Upper lobe of left lung (tissue), 4 donors: ENCODE measurements around the gene RRP1.

Experiments
- EP300 ChIP-seq, 4 donors: sonication (generic); formaldehyde crosslinking; IDR thresholded peaks; one replicate each; pipeline ENCODE4 v1.5.1; 2017; ENCODE audit warnings: antibody characterized with exemption in 4 of 4, control low read depth in 2 of 4
- POLR2A ChIP-seq, 4 donors: fragments of 450-650 bp; IDR thresholded peaks; one replicate each; pipeline ENCODE4 v1.5.1; 2016 to 2017; ENCODE audit warnings: antibody characterized with exemption in 4 of 4, mild to moderate bottlenecking in 2 of 4
- TF ChIP-seq, protein P1 (sequence below), 6 experiments: fragments of 450-650 bp in 4 of 6; fragments of 200-600 bp in 2 of 6; sonication (generic) in 2 of 6; IDR thresholded peaks; one replicate each; pipeline ENCODE4 v1.5.1; 2016 to 2019; ENCODE audit warnings: antibody characterized with exemption in 6 of 6

DNA sequence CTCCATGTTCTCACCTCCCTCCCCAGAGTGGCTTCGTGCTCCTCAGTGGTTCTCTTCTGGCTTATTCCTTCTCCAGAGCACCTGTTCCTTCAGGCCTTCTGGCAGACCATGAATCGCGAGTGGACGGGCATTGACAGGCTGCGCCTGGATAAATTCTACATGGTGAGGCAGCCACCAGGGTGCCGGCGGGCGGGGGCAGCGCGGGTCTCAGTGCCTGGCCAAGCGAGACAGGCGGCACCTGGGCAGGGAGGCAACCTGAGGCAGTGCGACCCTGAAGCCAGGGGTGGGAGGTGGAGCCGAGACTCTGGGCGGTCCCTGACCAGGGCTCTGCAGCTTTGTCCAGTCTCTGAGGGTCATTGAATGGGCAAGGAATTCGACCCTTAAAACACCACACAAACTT lies 3.9 kb downstream of the RRP1 start:
- TF ChIP-seq POLR2A (IDR thresholded peaks at IDR 0.05), result no peak
- TF ChIP-seq EP300 (IDR thresholded peaks at IDR 0.05), result no peak
- TF ChIP-seq, protein P1, sequence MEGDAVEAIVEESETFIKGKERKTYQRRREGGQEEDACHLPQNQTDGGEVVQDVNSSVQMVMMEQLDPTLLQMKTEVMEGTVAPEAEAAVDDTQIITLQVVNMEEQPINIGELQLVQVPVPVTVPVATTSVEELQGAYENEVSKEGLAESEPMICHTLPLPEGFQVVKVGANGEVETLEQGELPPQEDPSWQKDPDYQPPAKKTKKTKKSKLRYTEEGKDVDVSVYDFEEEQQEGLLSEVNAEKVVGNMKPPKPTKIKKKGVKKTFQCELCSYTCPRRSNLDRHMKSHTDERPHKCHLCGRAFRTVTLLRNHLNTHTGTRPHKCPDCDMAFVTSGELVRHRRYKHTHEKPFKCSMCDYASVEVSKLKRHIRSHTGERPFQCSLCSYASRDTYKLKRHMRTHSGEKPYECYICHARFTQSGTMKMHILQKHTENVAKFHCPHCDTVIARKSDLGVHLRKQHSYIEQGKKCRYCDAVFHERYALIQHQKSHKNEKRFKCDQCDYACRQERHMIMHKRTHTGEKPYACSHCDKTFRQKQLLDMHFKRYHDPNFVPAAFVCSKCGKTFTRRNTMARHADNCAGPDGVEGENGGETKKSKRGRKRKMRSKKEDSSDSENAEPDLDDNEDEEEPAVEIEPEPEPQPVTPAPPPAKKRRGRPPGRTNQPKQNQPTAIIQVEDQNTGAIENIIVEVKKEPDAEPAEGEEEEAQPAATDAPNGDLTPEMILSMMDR (IDR thresholded peaks at IDR 0.05), result no peak
